Measurements from ENCODE around the gene GDI2.

The GDI2 gene

DNA sequence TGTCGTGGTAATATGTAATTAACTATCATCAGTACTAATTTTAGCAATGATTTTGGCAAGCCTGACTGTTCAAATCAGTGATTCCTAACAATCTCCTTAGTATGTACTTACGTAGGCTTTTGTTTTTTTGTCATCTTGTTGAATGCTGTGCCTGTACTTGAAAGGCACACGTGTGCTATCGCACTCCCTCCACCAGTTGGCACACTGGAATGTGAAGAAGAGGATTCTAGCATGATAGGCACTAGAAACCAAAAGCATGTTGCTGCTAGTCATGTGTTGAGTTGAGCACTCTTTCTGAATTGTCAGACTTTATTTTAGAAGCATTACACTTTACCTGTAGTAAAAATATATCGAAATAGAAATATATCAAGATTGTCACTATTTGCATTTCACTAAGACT lies 69.5 kb downstream of the GDI2 start:
- no peak for DNase-seq (ENCODE audit: low read depth in 2 of 2)

- no peak for DNase-seq (ENCODE audit: low read depth in 2 of 2)
These were observed 71.1 kb downstream of the GDI2 start for GRCh38 chr10:5742116-5742515.

- DNase-seq (ENCODE audit: low read depth in 2 of 2), result no peak
These were observed 72.0 kb downstream of the GDI2 start for GRCh38 chr10:5741276-5741675.

DNA sequence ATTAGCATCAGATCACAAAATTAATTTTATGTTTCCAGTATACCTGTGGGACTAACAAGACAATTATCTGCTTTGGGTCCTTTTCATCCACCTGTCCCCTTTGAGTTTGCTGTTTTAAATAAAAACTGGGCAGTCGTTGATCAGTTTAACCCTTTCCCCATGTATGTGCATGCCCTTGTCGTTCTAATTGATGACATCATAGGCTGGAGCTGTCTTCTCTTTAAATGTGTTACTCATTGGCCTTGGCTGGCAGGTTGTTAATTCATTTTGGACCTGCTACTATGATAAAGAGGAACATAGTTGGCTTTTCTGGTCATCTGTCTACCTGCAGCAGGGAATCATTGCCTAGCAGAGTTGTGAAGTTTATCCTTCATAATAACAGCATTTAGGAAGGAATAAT lies 74.8 kb downstream of the GDI2 start:
- DNase-seq (ENCODE audit: low read depth in 2 of 2), result no peak

DNA sequence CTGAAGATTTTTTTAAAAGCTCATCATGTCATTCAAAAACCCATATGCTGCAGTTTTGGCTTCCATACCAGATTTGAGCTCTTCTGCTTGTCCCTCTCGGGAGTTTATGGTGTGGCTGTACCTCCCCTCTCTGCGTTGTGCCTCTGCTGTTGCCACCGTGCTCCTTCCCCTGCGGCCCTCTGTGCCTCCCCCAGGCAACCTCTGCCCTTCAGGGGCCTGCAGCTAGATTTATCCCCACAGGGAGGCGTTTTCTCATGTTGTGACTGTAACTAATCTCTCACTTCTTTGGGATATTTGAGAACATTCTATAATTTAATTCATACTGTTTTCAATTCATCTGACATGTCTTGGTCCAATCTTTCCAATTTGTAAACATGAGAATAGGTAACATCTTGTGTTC lies 75.9 kb downstream of the GDI2 start:
- DNase-seq (ENCODE audit: low read depth in 2 of 2), result no peak

DNA sequence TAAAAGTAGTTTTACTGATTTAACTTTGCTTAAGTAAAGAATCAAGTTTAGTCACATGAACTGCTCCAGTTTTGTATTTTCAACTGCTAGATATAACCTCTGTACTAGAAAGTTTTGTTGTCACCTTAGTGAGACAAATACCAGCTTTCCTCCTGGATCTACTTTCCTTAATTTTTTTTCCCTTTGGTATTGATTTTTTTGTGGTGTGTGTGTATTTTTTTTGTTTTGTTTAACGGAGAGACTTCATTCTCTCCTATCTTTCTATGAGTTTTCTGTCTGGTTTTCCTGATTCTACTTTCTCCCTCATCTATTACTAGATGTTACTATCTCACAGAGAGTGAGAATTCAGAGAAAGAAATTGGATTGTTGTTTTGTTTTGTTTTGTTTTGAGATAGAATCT lies 76.6 kb downstream of the GDI2 start:
- DNase-seq (ENCODE audit: low read depth in 2 of 2), result no peak

DNA sequence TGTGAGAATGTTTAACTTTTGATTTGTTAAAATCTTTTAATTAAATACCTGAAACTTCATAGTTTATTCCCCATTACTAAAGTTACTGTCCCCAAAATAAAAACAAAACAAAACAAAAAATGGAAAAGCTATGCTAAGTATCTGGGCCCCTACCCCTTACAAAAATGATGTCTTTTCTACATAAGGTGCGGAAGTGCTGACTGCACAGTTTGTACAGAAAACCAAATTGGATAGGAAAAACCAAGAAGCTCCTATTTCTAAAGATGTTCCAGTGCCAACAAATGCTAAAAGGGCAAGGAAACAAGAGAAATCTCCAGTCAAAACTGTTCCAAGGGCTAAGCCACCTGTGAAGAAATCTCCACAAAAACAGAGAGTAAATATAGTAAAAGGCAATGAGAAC lies 78.1 kb downstream of the GDI2 start:
- DNase-seq (ENCODE audit: low read depth in 2 of 2), result no peak

GRCh38 chr10:5732141-5732540 lies 81.1 kb downstream of the GDI2 start:
- no peak for DNase-seq (ENCODE audit: low read depth in 2 of 2)

- DNase-seq (ENCODE audit: low read depth in 2 of 2), result no peak
These were observed 81.7 kb downstream of the GDI2 start for GRCh38 chr10:5731559-5731958.

- no peak for DNase-seq (ENCODE audit: low read depth in 2 of 2)
These were observed 82.5 kb downstream of the GDI2 start for GRCh38 chr10:5730766-5731165.

- no peak for DNase-seq (ENCODE audit: low read depth in 2 of 2)
These were observed 89.5 kb downstream of the GDI2 start for GRCh38 chr10:5723692-5724091.

- DNase-seq (ENCODE audit: low read depth in 2 of 2), result no peak
These were observed 93.1 kb downstream of the GDI2 start for GRCh38 chr10:5720182-5720581.

GRCh38 chr10:5719546-5719945 lies 93.7 kb downstream of the GDI2 start:
- no peak for DNase-seq (ENCODE audit: low read depth in 2 of 2)
